NCI-H446 treated with DMSO at 0.1 percent for 48 hours (cell line): ENCODE data around the gene YPEL3.

Experiments used
- DNase-seq: peaks from one replicate; lab custom pipeline; 2025; lab: John Stamatoyannopoulos, UW

Gene YPEL3

DNA sequence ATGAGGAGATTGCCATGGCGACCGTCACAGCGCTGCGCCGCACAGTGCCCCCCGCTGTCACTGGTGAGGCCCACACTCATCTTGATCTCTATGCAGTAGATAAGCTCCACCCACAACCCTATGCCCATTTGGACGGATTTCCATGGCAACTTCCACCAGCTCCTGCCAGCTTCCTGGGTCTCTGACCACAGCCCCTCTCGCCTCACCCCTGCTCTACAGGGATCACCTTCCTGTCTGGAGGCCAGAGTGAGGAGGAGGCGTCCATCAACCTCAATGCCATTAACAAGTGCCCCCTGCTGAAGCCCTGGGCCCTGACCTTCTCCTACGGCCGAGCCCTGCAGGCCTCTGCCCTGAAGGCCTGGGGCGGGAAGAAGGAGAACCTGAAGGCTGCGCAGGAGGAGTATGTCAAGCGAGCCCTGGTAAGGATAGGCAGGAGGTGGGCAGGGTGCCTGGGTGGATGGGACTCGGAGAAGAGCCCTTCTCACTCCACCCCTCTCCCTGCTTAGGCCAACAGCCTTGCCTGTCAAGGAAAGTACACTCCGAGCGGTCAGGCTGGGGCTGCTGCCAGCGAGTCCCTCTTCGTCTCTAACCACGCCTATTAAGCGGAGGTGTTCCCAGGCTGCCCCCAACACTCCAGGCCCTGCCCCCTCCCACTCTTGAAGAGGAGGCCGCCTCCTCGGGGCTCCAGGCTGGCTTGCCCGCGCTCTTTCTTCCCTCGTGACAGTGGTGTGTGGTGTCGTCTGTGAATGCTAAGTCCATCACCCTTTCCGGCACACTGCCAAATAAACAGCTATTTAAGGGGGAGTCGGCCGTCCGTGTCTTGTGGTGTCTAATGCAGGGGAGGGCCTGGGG lies 26.2 kb downstream of the YPEL3 start:
- DNase-seq: no peak

DNA sequence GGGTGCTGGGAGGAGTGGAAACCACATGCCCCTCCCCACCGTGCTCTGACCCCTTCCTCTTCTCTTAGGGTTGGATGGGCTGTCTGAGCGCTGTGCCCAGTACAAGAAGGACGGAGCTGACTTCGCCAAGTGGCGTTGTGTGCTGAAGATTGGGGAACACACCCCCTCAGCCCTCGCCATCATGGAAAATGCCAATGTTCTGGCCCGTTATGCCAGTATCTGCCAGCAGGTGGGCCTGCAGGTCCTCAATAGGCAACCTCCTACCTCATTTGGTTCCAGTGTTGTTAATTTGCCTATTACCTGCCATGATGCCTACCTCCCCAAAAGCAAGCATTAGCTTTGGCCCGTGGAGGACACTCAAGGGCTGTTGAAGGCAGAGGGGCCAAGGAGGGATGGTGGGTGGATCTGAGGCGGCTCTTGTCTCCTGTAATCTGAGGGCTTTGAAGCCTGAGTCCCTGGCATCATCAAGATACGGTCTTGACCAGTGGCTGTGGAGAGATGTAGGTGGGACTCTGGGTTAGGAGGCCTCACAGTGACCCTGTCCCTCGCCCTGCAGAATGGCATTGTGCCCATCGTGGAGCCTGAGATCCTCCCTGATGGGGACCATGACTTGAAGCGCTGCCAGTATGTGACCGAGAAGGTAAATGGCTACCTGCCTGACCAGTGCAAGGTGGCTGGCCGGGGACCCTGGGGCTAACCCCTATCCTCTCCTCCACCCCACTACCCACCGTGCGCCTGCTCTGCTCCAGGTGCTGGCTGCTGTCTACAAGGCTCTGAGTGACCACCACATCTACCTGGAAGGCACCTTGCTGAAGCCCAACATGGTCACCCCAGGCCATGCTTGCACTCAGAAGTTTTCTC lies 27.0 kb downstream of the YPEL3 start:
- DNase-seq: no peak

DNA sequence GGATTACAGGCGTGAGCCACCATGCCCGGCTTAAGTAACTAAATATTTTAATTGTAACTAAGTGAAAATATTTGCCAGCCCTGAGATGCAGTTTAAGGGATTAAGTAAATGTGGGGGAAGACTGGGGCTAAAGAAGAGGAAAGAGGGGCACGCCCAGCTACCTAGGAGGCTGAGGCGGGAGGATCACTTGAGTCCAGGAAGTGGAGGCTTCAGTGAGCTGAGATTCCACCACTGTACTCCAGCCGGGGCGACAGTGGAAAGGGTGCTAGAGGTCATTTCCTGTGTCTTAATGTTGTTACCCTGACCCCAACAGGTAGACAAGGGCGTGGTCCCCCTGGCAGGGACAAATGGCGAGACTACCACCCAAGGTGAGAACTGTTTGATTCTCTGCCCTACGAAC lies 27.7 kb downstream of the YPEL3 start:
- DNase-seq: no peak

DNA sequence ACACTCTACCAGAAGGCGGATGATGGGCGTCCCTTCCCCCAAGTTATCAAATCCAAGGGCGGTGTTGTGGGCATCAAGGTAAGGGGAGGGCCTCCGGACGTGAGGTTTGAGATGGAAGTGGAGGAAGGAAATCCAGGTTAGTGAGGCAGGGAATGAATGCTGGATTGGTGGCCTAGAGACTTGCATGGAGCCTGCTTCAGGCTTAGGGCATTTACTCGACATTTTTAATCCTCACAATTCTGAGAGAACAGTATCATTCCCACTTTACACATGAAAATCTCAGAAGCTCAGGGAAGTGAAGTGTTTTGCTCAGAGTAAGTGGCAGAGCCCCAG lies 28.5 kb downstream of the YPEL3 start:
- DNase-seq: no peak

GRCh38 chr16:30066761-30067583 lies 29.0 kb downstream of the YPEL3 start:
- DNase-seq: no peak

- no peak for DNase-seq
Measured at GRCh38 chr16:30065943-30066760, 29.9 kb downstream of the YPEL3 start.

- DNase-seq: peak; percentile 95
Measured at GRCh38 chr16:30065102-30065942, 30.7 kb downstream of the YPEL3 start, which contains the start of gene ALDOA. TSS of gene ALDOA (plus strand) at chr16:30065760. CDS start at chr16:30066898, 1,138 bp downstream.

DNA sequence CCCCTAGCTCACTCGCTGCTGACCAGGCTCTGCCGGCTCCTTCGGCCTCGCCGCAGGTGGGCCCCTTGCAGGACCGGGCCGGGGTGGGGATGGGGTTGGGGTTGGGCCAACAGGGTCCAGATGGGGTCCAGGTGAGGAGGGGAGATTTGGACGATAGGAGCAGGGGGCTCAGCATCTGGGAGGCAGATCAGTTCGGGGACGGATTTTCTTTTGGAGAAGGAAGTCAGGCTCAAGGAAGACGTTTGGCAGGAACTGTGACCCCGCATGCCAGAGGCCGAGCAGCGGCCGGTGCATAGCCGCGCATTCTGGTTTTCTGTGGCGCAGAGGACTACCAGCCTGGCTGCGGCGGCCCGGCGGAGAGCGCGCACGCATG lies 31.3 kb downstream of the YPEL3 start:
- DNase-seq: no peak

GRCh38 chr16:30063893-30064728 lies 31.9 kb downstream of the YPEL3 start:
- DNase-seq: peak; percentile 52

GRCh38 chr16:30063278-30063892 lies 32.6 kb downstream of the YPEL3 start:
- DNase-seq: no peak

- DNase-seq: no peak
Measured at GRCh38 chr16:30060836-30061554, 35.0 kb downstream of the YPEL3 start.

DNA sequence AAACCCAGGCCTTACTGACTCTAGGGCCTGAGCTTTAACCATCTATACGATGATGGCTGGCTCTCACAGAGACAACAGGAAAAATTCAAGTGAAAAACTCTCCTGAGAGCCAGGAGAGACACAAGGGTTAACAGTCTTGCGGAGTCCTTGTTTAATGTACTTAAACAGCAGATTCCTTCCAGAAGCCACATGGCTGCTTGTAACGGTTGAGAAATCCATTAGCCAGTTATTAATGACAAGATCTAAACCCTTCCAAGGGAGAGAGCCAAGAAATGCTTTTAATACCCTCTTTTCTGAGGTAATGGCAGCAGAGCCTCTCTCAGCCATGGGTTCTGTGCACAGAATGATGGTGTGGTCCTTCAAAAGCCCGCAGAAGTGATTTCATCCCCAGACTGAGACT lies 35.7 kb downstream of the YPEL3 start:
- no peak for DNase-seq

- no peak for DNase-seq
Measured at GRCh38 chr16:30054959-30055553, 41.0 kb downstream of the YPEL3 start.

DNA sequence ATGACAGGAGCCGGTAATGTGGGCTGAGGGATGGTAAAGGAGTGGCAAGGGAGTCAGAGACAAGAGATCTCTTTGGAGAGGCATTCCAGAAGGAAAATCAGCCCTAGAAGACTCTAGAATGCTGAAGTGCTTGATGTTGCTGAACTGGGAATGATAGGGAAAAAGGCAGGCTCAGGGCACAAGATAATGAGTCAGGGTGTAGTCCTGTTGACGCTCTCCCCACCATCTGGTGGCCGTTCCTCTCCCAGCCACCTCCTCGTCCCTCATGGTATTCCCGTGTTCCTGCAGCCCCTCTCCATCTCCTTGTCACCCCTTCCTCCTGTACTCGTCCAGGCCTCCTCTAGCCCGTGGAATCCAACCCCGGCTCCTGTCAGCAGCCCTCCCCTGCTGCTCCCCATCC lies 41.6 kb downstream of the YPEL3 start:
- no peak for DNase-seq

DNA sequence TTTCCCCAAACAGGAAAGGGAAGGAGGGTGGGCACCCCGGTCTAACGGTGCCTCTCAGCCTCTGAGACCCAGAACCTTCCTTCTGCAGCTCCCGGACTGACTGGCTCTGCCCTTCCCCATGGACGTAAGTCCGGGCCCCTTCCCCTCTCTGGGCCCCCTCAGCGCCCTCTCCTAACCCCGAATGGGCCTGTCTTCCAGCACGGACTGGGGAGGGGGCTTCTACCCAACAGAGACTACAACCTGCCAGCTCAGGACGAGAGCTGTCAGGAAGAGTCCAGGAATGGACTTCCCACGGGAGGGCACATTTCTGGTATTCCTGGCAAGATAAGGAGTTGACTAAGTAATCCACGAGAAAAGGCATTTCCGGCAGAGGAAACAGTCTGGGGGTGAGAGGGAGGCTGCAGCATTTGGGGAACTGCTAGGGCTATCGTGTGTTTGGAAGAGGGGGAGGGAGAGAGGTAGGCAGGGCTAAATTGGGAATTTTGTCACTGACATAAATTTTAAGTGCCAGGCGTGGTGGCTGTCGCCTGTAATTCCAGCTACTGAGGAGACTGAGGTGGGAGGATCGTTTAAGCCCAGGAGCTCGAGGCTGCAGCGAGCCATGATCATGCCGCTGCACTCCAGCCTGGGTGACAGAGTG lies 42.5 kb downstream of the YPEL3 start:
- DNase-seq: no peak

DNA sequence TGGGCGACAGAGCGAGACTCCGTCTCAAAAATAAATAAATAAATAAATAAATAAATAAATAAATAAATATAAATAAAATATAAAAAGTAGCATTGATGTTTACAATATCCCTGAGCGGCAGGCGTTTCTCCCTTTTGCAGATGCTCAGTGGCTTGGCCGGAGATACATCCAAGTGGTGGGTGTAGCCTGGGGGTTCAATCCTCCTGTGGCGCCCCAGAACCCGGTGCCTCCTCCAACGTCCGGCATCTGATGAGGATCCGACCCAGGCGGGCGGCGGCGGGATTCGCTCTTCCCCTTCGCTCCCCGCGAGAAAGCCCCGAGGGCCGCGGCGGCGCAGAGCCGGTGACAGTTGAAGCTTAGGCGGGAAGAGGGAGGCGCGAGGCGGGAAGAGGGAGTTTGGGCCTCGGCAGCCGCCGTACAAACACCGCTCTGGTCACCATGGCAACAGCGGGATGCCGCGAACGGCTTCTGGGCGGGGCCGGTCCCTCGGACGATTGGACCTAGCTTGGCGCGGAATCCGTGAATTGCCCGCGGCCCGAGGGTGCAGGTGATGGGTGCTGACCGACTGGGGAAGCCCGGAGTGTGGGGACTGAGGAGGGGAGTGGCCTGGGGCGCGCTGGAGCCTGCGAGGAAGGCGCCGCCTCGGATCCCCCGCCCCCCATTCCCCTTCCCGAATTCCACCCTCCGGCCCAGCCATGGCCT lies 43.2 kb downstream of the YPEL3 start:
- DNase-seq: peak; percentile 77

GRCh38 chr16:30051518-30051917 lies 44.5 kb downstream of the YPEL3 start:
- DNase-seq: no peak
